Bronchial epithelial cell (primary cell): ENCODE results near the gene DCPS. TPM values are rescaled to one million over a fixed set of nuclear protein-coding genes. Genes with fewer than 3 reads are reported as not detected.
"Not testable (repeated sequence)": the region's sequence is repeated elsewhere in the genome, so short reads cannot be mapped to it uniquely, and the experiment has no call there.

Experiments
- DNase-seq: peaks from one replicate; pipeline ENCODE4 v3.0.0-alpha.2; 2010; ENCODE audit warnings: low read depth
- FAIRE-seq: peaks from 2 replicates; lab custom pipeline; 2011; peaks lifted over from hg19 to GRCh38; lab: Jason Lieb, UNC
- H3K27me3 ChIP-seq: 2 replicates; pipeline ENCODE4 v1.5.1; 2011; ENCODE audit warnings: low read length; ENCODE audit not compliant: control insufficient read depth, insufficient read depth
- H3K36me3 ChIP-seq: 2 replicates; pipeline ENCODE4 v1.5.1; 2011; ENCODE audit warnings: low read length; ENCODE audit not compliant: control insufficient read depth, insufficient read depth
- H3K4me3 ChIP-seq: 2 replicates; pipeline ENCODE4 v1.5.1; 2011; ENCODE audit warnings: mild to moderate bottlenecking, low read depth, low read length, control low read depth
- total RNA-seq: library from RNA; depleted of rRNA; stranded (reverse); fragments of >200 nt; gene quantifications from 2 replicates; pipeline ENCODE4 v1.2.1, GENCODE V29; 2014
- TF ChIP-seq, protein P1 (sequence below): IDR thresholded peaks from 2 replicates; pipeline ENCODE4 v1.5.1; 2011; ENCODE audit warnings: mild to moderate bottlenecking, moderate library complexity, low read length, control low read depth, inconsistent platforms; ENCODE audit not compliant: insufficient read depth, severe bottlenecking

The DCPS gene
- total RNA-seq, 1 donor from 2014 or later = 11.6 TPM

DNA sequence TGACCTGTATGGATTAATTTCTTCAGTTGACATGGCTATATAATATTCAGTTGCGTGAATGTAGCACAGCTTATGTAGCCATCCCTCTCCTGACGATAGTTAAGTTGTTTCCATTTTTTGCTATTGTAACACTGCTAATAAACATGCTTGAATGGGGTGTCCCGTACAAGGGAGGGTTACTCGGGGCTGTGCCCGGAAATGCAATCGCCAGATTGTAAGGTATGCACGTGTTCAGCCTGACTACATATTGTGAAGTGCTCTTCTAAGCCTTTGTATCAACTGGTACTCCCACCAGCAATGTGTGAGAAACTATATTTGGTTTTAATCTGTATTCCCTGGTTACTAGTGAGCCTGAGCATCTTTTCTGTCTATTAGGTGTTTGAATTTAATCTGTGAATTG is 67.7 kb downstream of the DCPS start:
- FAIRE-seq (no peak), DNase-seq (no peak)
- no peaks in the 10 kb centered on the region for H3K27me3 ChIP-seq
- TF ChIP-seq, protein P1, sequence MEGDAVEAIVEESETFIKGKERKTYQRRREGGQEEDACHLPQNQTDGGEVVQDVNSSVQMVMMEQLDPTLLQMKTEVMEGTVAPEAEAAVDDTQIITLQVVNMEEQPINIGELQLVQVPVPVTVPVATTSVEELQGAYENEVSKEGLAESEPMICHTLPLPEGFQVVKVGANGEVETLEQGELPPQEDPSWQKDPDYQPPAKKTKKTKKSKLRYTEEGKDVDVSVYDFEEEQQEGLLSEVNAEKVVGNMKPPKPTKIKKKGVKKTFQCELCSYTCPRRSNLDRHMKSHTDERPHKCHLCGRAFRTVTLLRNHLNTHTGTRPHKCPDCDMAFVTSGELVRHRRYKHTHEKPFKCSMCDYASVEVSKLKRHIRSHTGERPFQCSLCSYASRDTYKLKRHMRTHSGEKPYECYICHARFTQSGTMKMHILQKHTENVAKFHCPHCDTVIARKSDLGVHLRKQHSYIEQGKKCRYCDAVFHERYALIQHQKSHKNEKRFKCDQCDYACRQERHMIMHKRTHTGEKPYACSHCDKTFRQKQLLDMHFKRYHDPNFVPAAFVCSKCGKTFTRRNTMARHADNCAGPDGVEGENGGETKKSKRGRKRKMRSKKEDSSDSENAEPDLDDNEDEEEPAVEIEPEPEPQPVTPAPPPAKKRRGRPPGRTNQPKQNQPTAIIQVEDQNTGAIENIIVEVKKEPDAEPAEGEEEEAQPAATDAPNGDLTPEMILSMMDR = no peak
- no peaks in the 10 kb centered on the region for H3K36me3 ChIP-seq
- H3K4me3 ChIP-seq = no peak overlapping the region

DNA sequence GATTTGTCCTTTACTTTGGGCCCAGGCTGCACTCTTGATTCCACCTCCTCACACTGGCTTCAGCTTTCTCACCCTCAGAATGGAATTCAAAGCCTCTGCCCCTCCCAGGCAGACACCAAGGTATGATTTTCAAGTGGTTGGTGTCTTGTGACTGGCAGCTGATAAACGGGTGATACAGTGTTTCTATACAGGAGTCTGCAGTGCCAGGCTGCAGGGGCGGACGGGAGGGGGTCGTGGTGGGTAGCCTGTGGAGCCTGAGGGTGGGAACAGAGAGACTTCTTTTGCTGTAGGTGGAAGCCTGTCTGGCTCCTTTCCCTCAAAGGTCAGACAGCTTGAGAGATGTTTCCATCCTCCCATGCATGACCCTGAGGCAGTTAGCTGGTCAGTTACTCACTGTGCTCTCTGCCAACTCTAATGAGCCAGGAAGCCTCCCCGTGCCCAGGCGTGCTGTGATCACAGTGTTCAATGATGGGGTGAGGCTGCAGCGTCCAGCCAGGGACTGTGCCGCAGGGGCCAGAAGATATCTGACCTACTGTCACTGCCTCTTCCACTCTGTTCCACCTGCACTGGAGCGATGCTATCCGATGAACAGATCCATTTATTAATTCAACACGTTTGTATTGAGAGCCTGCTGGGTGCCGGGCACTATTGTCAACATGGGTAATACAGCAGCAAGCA is 69.7 kb downstream of the DCPS start:
- not testable (repeated sequence) for H3K4me3 ChIP-seq, H3K27me3 ChIP-seq, H3K36me3 ChIP-seq
- DNase-seq = peak; percentile 52
- FAIRE-seq = peak; percentile 95

DNA sequence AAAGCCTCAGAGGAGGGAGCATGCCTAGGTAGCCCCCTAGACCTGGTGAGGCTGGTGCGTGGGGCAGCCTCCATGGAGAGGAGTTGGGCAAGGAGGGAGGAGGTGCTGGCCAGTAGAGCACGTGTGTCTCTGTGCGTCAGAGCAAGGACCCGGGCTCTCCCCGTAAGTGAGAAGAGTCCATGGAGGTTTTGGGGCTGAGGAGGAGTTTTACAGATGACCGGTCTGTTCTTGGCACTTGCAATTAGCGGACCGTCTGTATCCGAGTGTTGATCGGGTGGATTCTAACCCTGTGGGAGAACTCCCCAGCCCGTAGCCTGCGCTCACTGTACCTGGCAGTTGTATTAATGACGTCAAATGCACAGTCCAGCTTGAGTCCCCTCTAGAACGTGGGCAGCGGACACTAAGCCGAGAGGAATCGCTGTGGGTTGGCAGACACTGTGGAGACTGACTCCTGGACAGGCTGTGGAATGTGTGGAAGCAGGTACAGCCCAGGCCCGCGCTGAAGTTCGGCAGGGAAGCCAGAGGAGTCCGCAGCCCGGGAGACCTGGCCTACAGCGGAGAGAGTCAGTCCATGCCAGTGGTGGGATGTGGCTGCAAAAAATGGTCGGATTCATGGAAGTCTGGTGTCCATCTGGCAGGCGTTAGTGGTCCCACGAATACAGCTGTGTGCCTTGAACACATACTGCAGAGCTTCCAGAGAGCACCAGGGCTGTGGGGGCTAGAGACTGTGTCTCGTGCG is 70.9 kb downstream of the DCPS start:
- H3K27me3 ChIP-seq, H3K36me3 ChIP-seq, H3K4me3 ChIP-seq, DNase-seq: not testable (repeated sequence)
- peak; percentile 64 for FAIRE-seq

DNA sequence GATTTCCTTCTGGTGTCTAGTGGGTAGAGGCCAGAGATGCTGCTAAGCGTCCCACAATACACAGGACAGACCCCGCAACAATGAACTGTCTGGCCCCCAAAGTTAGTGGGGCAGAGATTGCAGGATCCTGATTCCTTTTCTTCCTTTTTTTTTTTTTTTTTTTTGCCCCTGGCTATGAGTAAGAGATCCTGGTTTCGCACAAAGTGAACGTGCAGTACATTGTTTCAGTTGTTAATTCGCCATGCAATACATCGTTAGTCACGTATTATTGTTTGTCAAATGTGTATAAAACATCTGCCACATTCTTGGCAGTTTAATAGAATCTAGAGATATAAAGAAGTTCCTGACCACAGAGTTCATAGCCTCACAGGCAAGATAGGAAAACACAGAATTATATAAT is 71.9 kb downstream of the DCPS start:
- TF ChIP-seq, protein P1 = no peak
- H3K36me3 ChIP-seq = no peaks in the 10 kb centered on the region
- DNase-seq = peak; percentile 47
- H3K27me3 ChIP-seq = no peaks in the 10 kb centered on the region
- H3K4me3 ChIP-seq = no peak overlapping the region
- FAIRE-seq = no peak

DNA sequence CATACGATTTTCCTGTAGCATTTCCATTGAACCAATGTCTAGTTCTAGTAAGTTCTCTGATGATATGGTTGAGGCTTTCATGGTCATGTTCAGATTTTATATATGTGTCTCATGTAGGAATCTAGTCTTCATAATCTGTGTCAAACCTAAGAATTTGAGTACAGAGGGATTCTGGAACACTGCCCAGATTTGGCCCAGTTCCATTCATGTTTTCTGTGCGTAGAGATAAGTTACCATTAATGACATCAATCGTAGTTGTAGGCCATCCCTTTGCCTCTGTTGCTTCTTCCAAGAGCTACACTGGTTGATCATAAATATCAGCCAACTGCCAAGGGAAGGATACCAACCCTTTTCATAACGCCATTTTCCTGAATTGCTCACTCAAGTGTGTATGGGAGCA is 74.9 kb downstream of the DCPS start:
- no peaks in the 10 kb centered on the region for H3K36me3 ChIP-seq
- no peak overlapping the region for H3K4me3 ChIP-seq
- no peak for DNase-seq
- no peaks in the 10 kb centered on the region for H3K27me3 ChIP-seq
- TF ChIP-seq, protein P1 = no peak
- no peak for FAIRE-seq

DNA sequence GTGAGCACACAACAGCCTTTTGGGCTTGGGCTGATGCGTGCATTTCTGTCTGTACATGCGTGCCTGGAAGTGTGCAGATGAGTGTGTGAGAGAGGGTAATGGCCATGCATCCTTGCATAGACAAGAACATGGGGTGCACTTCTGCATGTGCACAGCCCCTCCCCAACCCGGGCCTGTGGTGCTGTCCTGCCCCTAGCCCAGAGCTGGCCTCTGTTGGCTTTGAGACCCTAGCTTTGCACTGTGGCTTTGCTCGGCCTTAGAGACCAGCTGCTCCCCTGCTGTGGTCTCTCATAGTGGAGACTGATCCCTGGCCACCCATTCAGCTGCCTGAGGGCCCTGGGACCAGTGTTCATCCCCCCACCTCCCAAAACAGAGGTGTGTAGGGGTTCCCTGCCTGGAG is 77.0 kb downstream of the DCPS start:
- Histone ChIP-seq H3K36me3 (no peaks in the 10 kb centered on the region), H3K4me3 (no peak overlapping the region), H3K27me3 (no peaks in the 10 kb centered on the region)
- FAIRE-seq (no peak), DNase-seq (no peak)
- TF ChIP-seq, protein P1 = no peak

DNA sequence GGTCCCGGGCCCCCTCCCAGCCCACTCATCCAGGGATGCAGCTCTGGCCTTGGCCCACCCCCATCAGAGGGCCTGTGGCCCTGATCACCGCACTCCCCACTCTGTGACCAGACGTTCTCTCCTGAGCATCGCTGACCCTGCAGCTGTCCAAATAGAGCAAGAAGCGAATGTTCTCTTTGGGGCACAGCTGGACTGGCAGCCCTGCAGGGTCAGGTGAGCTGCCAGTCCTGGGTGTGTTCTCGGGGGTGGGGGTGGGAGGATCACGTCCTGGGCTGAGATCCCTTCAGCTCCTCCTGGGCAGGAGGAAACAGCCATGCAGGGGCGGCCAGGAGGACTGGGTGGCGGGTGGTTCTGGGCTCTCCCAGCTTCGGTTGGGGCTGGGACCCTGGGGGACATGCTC is 78.1 kb downstream of the DCPS start:
- not testable (repeated sequence) for H3K36me3 ChIP-seq

DNA sequence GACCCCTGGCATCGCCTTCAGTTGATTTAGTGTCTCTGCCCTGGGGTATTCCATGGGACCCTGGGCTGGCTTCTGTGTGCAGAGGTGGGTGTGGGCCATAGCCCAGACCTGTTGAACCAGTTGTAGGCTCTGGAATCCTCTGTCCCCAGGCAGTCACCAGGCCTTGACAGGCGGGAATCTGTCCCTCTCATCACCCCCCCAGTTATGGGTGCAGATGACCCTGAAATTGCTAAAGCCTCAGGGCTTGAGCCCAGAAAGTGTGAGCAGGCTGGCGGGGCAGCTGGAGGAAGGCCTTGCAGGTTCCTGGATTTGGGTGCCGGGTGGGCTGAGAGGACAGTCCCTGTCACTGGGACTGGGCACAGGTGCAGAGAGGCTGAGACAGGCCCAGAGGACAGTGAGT is 78.8 kb downstream of the DCPS start:
- H3K36me3 ChIP-seq, DNase-seq, H3K4me3 ChIP-seq, H3K27me3 ChIP-seq: not testable (repeated sequence)
- peak; percentile 97 for FAIRE-seq

More for the DNA sequence above, 78.1 kb downstream of the DCPS start:
- H3K4me3 ChIP-seq, FAIRE-seq, H3K27me3 ChIP-seq, DNase-seq: not testable (repeated sequence)
